ENCODE measurements around the gene VPS37B. TPM values are rescaled to one million over a fixed set of nuclear protein-coding genes. Genes with fewer than 3 reads are reported as not detected.
"Not testable (repeated sequence)": the region's sequence is repeated elsewhere in the genome, so short reads cannot be mapped to it uniquely, and the experiment has no call there.

VPS37B gene, protein sequence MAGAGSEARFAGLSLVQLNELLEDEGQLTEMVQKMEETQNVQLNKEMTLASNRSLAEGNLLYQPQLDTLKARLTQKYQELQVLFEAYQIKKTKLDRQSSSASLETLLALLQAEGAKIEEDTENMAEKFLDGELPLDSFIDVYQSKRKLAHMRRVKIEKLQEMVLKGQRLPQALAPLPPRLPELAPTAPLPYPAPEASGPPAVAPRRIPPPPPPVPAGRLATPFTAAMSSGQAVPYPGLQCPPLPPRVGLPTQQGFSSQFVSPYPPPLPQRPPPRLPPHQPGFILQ
- 99.2 TPM for total RNA-seq
- polyA plus RNA-seq = 10 to 100 TPM; 19.0 to 23.4 (median 20.9) TPM

DNA sequence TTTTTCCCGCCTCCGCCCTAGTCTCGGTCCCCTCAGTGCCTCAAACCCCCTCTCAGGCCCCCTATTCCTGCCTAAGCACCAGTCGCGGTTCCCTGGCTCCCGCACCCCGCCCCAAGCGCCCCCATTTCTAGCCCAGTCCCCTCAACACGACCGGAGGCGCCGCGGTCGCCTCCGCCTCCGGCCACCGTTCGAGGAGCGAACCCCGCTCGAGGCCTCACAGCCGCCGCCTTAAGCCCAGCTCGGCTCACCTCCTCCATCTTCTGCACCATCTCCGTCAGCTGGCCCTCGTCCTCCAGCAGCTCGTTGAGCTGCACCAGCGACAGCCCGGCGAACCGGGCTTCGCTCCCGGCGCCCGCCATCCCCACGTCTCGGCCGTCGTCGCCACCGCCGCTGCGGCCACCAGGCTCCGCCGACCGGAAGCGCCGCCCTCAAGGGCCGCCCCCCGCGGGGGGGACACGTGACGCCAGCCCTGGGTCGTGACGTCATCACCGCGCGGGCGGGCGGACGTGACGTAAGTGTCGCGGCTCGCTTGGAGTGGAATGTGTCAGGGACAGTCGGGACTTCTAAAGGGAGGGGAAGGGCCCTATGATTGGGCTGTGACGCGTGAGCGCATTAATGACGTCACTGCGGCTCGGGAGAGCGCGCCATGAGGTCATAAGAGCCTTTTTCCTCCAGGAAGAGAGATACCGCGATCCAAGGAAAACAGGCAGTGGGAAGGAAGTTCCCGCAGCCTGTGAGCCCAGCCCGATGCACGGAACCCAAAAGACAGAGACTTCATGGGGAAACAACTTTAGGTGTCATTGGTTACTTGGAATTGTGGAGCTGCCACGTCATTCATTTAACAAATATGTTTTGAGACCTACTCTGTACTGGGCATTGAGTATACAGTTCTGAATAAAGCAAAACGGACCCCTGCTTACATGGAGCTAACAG is at the start of gene VPS37B:
TSS of gene VPS37B (minus strand) at position 421 of the 933 bp plus-strand sequence. CDS start at position 359, 62 bp downstream.
- Mint-ChIP-seq H3K4me3 (peak within 1 kb of the TSS; percentile 81 to 95 (median 92)), H3K36me3 (no peaks in the 10 kb centered on the region), H3K27me3 (peaks cover 13% of the 10 kb centered on the region), H3K9me3 (peaks cover 0 to 4% (median 1%) of the 10 kb centered on the region in 7 donors), H3K4me1 (peaks cover 46 to 95% (median 69%) of the 10 kb centered on the region in 4 donors), H3K27ac (peak within 1 kb of the TSS; percentile 99 to 100 (median 100))
- Histone ChIP-seq H3K27ac (ENCODE audit: insufficient read depth, low read length, poor library complexity, severe bottlenecking) (peak within 1 kb of the TSS; percentile 88), H3K4me3 (ENCODE audit: low read depth, low read length) (peak within 1 kb of the TSS; percentile 88), H3K4me1 (ENCODE audit: control insufficient read depth, insufficient read depth, low read length, poor library complexity, severe bottlenecking) (peaks cover 81% of the 10 kb centered on the region), H3K9me3 (ENCODE audit: control insufficient read depth in 2 of 2, low read length in 2 of 2) (no peaks in the 10 kb centered on the region), H3K36me3 (ENCODE audit: control insufficient read depth, insufficient read depth, low read length) (no peaks in the 10 kb centered on the region), H3K27me3 (ENCODE audit: control insufficient read depth, insufficient read depth, low read length) (no peaks in the 10 kb centered on the region)
- DNase-seq = peak; percentile 78 to 92 (median 86)
- peak; percentile 59 to 61 for ATAC-seq (ENCODE audit: low read depth in 2 of 2)

DNA sequence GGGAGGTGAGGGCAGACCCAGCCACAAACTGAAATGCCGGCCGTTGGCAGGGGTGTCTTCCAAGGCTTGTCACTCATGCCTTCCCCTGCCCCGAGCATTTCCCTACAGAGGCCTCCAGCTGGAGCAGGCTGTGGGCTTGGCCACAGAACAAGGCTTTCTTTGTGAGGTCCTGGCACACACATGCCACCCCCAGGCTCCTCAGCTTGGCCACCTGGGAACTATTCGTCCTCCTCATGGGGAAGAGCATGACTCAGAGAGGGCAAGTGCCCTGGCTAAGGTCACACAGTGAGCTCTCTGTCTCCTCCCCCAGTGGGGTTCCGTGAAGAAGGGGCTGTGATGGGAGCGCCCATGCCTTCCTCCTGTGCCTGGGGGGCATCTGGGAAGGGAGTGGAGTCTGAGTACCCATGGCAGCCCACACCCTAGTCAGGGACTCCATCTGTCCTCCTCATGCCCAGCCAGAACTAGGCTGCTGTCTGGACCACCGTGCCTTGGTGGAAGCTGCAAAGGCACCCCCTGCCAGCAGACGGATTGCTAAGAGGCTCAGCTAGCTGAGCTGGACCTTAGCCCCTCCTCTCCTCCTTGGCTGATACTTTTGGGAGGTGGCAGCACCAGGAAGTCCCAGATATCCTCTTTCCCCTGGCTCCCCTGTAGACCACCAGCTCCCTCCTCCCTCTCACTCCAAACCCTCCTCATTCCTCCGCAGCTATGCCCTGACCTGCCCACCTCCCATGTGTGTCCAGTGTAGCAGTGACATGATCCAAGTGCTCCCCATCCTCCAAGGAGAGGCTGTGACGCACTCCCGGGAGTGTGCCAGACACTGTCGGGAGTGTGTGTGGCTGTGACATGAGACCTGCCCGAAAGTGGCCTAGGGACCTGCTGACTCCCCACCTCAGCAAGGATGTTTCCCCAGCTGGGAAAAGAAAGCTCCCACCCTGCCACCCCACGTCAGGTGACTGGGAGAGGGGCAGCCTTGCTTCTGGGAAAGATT is 49.0 kb upstream of the VPS37B start:
- ATAC-seq (ENCODE audit: low read depth in 2 of 2) (no peak), DNase-seq (no peak)
- Histone ChIP-seq H3K4me3 (ENCODE audit: low read depth, low read length) (no peak overlapping the region), H3K27me3 (ENCODE audit: control insufficient read depth, insufficient read depth, low read length) (no peaks in the 10 kb centered on the region), H3K27ac (ENCODE audit: insufficient read depth, low read length, poor library complexity, severe bottlenecking) (no peak overlapping the region), H3K4me1 (ENCODE audit: control insufficient read depth, insufficient read depth, low read length, poor library complexity, severe bottlenecking) (no peaks in the 10 kb centered on the region), H3K36me3 (ENCODE audit: control insufficient read depth, insufficient read depth, low read length) (no peaks in the 10 kb centered on the region), H3K9me3 (ENCODE audit: control insufficient read depth in 2 of 2, low read length in 2 of 2) (no peaks in the 10 kb centered on the region)
- H3K27ac Mint-ChIP-seq = no peak overlapping the region
- H3K36me3 Mint-ChIP-seq = no peaks in the 10 kb centered on the region
- no peaks in the 10 kb centered on the region for H3K27me3 Mint-ChIP-seq
- H3K4me1 Mint-ChIP-seq = peaks cover 0 to 16% (median 6%) of the 10 kb centered on the region in 4 donors
- H3K9me3 Mint-ChIP-seq = no peaks in the 10 kb centered on the region
- H3K4me3 Mint-ChIP-seq = no peak overlapping the region

DNA sequence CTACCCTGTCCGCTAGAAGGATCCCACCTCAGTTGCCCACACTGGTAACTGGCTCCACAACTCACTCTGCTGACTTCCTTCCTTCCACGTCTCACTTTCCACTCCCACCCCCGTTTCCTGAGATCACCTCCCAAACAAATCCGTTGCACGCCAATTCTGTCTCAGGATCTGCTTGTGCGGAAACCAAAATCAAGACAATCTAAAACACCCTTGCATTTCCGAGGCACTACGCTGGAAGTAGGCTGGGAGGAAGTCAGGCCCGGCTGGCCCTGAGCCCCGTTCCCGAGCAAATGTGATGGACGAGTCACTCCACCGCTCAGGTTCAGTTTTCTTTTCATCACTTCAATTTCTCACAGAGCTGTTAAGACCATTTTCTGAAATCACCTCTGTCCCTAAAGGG is 47.3 kb upstream of the VPS37B start:
- Histone ChIP-seq H3K27me3 (ENCODE audit: control insufficient read depth, insufficient read depth, low read length) (no peaks in the 10 kb centered on the region), H3K27ac (ENCODE audit: insufficient read depth, low read length, poor library complexity, severe bottlenecking) (no peak overlapping the region), H3K36me3 (ENCODE audit: control insufficient read depth, insufficient read depth, low read length) (no peaks in the 10 kb centered on the region), H3K4me3 (ENCODE audit: low read depth, low read length) (no peak overlapping the region), H3K9me3 (ENCODE audit: control insufficient read depth in 2 of 2, low read length in 2 of 2) (no peaks in the 10 kb centered on the region), H3K4me1 (ENCODE audit: control insufficient read depth, insufficient read depth, low read length, poor library complexity, severe bottlenecking) (no peaks in the 10 kb centered on the region)
- Mint-ChIP-seq H3K27ac (peak overlapping the region in 2 of 3 donors; percentile 3 to 69), H3K27me3 (no peaks in the 10 kb centered on the region), H3K36me3 (no peaks in the 10 kb centered on the region), H3K9me3 (no peaks in the 10 kb centered on the region), H3K4me1 (peaks cover 0 to 16% (median 6%) of the 10 kb centered on the region in 4 donors), H3K4me3 (no peak overlapping the region)
- ATAC-seq (ENCODE audit: low read depth in 2 of 2) (no peak), DNase-seq (no peak)

DNA sequence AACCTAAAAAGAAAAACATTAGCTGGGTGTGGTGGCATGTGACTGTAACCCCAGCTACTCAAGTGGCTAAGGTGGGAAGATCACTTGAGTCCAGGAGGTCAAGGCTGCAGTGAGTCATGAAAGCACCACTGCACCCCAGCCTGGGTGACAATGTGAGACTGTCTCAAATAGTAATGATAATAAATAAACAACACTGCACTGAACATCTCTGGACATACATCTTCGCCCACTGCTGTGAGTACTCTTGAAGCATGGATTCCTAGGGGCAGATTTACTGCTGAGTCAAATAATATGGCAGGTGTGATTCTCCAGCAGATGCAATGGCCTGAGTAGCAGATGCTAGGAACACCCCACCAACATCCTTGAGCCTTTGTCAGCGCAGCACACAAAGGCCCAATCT is 46.7 kb upstream of the VPS37B start:
- Histone ChIP-seq H3K4me1 (ENCODE audit: control insufficient read depth, insufficient read depth, low read length, poor library complexity, severe bottlenecking) (no peaks in the 10 kb centered on the region), H3K27me3 (ENCODE audit: control insufficient read depth, insufficient read depth, low read length) (no peaks in the 10 kb centered on the region), H3K9me3 (ENCODE audit: control insufficient read depth in 2 of 2, low read length in 2 of 2) (no peaks in the 10 kb centered on the region), H3K27ac (ENCODE audit: insufficient read depth, low read length, poor library complexity, severe bottlenecking) (no peak overlapping the region), H3K36me3 (ENCODE audit: control insufficient read depth, insufficient read depth, low read length) (no peaks in the 10 kb centered on the region), H3K4me3 (ENCODE audit: low read depth, low read length) (no peak overlapping the region)
- H3K36me3 Mint-ChIP-seq = no peaks in the 10 kb centered on the region
- DNase-seq (no peak), ATAC-seq (ENCODE audit: low read depth in 2 of 2) (no peak)
- H3K27ac Mint-ChIP-seq = peak overlapping the region in 1 of 3 donors; percentile 49
- H3K27me3 Mint-ChIP-seq = no peaks in the 10 kb centered on the region
- no peak overlapping the region for H3K4me3 Mint-ChIP-seq
- no peaks in the 10 kb centered on the region for H3K9me3 Mint-ChIP-seq
- peaks cover 0 to 16% (median 6%) of the 10 kb centered on the region in 4 donors for H3K4me1 Mint-ChIP-seq

DNA sequence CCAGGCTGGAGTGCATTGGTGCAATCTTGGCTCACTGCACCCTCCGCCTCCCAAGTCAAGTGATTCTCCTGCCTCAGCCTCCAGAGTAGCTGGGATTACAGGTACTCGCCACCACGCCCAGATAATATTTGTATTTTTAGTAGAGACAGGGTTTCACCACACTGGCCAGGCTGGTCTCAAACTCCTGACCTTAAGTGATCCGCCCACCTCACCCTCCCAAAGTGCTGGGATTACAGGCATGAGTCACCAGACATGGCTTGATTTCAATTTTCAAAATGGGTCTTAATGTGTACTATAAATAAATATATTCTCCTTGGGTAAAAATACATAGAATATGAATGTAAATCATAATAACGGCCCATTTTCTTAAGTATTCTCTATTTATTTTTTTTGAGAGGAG is 45.4 kb upstream of the VPS37B start:
- H3K27me3 Mint-ChIP-seq; H3K36me3 Mint-ChIP-seq; ATAC-seq (ENCODE audit: low read depth in 2 of 2): not testable (repeated sequence)

DNA sequence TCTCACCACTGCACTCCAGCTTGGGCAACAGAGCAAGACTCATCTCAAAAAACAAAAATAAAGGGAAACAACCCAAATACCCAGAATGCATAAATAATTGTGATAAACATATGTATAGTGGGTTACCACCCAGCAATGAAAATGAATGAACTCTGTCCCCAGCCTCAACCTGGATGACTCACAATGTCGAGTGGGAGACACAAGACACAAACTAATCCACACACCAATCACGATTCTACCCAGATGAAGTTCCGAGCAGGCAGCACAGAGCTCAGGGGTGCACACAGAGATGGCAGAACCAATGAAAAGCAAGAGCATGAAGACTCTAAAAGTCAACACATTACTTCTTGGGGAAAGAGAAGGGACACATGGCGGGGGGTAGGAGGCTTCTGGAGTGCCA is 43.2 kb upstream of the VPS37B start:
- Mint-ChIP-seq H3K27me3 (no peaks in the 10 kb centered on the region), H3K36me3 (no peaks in the 10 kb centered on the region), H3K4me1 (peaks cover 0 to 5% (median 4%) of the 10 kb centered on the region in 4 donors), H3K27ac (peak overlapping the region in 1 of 3 donors; percentile 84), H3K4me3 (no peak overlapping the region), H3K9me3 (no peaks in the 10 kb centered on the region)
- no peak overlapping the region for H3K4me3 ChIP-seq (ENCODE audit: low read depth, low read length)
- H3K27me3 ChIP-seq (ENCODE audit: control insufficient read depth, insufficient read depth, low read length) = no peaks in the 10 kb centered on the region
- ATAC-seq (ENCODE audit: low read depth in 2 of 2) = no peak
- no peak for DNase-seq
- no peaks in the 10 kb centered on the region for H3K4me1 ChIP-seq (ENCODE audit: control insufficient read depth, insufficient read depth, low read length, poor library complexity, severe bottlenecking)
- no peaks in the 10 kb centered on the region for H3K9me3 ChIP-seq (ENCODE audit: control insufficient read depth in 2 of 2, low read length in 2 of 2)
- no peak overlapping the region for H3K27ac ChIP-seq (ENCODE audit: insufficient read depth, low read length, poor library complexity, severe bottlenecking)
- H3K36me3 ChIP-seq (ENCODE audit: control insufficient read depth, insufficient read depth, low read length) = no peaks in the 10 kb centered on the region

More for the DNA sequence above, 45.4 kb upstream of the VPS37B start:
- not testable (repeated sequence) for H3K4me1 Mint-ChIP-seq; H3K9me3 ChIP-seq (ENCODE audit: control insufficient read depth in 2 of 2, low read length in 2 of 2); H3K27ac ChIP-seq (ENCODE audit: insufficient read depth, low read length, poor library complexity, severe bottlenecking); H3K36me3 ChIP-seq (ENCODE audit: control insufficient read depth, insufficient read depth, low read length); DNase-seq; H3K4me1 ChIP-seq (ENCODE audit: control insufficient read depth, insufficient read depth, low read length, poor library complexity, severe bottlenecking); H3K27me3 ChIP-seq (ENCODE audit: control insufficient read depth, insufficient read depth, low read length); H3K9me3 Mint-ChIP-seq; H3K4me3 ChIP-seq (ENCODE audit: low read depth, low read length); H3K27ac Mint-ChIP-seq; H3K4me3 Mint-ChIP-seq

DNA sequence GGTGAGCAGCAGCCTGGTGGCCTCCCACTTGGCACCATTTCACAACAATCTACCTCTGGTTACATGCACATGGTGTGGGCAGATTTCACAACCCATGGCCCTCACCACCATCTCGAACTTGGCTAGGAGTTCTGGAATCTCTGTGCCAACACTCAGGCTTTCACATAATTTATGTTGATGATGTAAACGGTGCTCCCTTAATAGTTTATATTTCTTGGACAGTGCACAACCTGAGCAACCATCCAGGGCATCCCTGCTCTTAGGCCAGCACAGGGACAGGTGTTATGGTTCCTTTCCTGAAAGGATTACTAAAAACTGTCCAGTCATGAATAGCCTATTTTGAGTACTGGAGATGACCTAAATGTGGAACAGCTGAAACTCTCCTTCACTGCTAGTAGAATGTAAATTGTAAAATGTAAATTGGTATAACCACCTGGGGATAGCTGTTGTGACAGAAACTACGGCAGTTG is 41.7 kb upstream of the VPS37B start:
- Mint-ChIP-seq H3K9me3 (no peaks in the 10 kb centered on the region), H3K27me3 (no peaks in the 10 kb centered on the region), H3K4me3 (no peak overlapping the region), H3K27ac (no peak overlapping the region), H3K36me3 (no peaks in the 10 kb centered on the region), H3K4me1 (peaks cover 0 to 3% (median under 1%) of the 10 kb centered on the region in 4 donors)
- H3K4me1 ChIP-seq (ENCODE audit: control insufficient read depth, insufficient read depth, low read length, poor library complexity, severe bottlenecking) = no peaks in the 10 kb centered on the region
- H3K4me3 ChIP-seq (ENCODE audit: low read depth, low read length) = no peak overlapping the region
- H3K27me3 ChIP-seq (ENCODE audit: control insufficient read depth, insufficient read depth, low read length) = no peaks in the 10 kb centered on the region
- H3K9me3 ChIP-seq (ENCODE audit: control insufficient read depth in 2 of 2, low read length in 2 of 2) = no peaks in the 10 kb centered on the region
- no peaks in the 10 kb centered on the region for H3K36me3 ChIP-seq (ENCODE audit: control insufficient read depth, insufficient read depth, low read length)
- no peak for ATAC-seq (ENCODE audit: low read depth in 2 of 2)
- no peak for DNase-seq
- no peak overlapping the region for H3K27ac ChIP-seq (ENCODE audit: insufficient read depth, low read length, poor library complexity, severe bottlenecking)

All from CD4-positive, CD25-positive, alpha-beta regulatory T cell (primary cell).